Ovary (tissue), 10 donors: Measurements from ENCODE around the gene PTPRU. TPM values are rescaled to one million over a fixed set of nuclear protein-coding genes. Genes with fewer than 3 reads are reported as not detected.

Experiments
- DNase-seq, 5 donors: peaks; one replicate each; pipeline ENCODE4 v3.0.0-alpha.2; 2019 to 2020
- H3K27ac ChIP-seq, 2 donors: fragments of 200-600 bp; one replicate each; pipeline versions ENCODE4 v1.5.1 to v1.8.0; 2019 to 2022
- H3K27me3 ChIP-seq: fragments of 200-600 bp; one replicate; pipeline ENCODE4 v1.8.0; 2022
- H3K36me3 ChIP-seq: fragments of 200-600 bp; sonication (generic); one replicate; pipeline ENCODE4 v1.5.1; 2019
- H3K4me1 ChIP-seq: one replicate; pipeline ENCODE4 v1.8.1; 2013; ENCODE audit warnings: mild to moderate bottlenecking, moderate library complexity; ENCODE audit not compliant: insufficient read depth
- H3K4me3 ChIP-seq: fragments of 200-600 bp; sonication (generic); one replicate; pipeline ENCODE4 v1.5.1; 2017
- H3K9me3 ChIP-seq, 2 donors: fragments of 200-600 bp in 1 of 2; sonication (generic) in 1 of 2; one replicate each; pipeline versions ENCODE4 v1.5.1 to v1.8.1; 2013 to 2019; ENCODE audit warnings: mild to moderate bottlenecking in 1 of 2, moderate library complexity in 1 of 2
- EP300 ChIP-seq: sonication (generic); formaldehyde crosslinking; IDR thresholded peaks from one replicate; pipeline ENCODE4 v1.6.1; 2017; ENCODE audit warnings: antibody characterized with exemption
- POLR2A ChIP-seq: fragments of 450-650 bp; IDR thresholded peaks from one replicate; pipeline ENCODE4 v1.6.1; 2017; ENCODE audit warnings: antibody characterized with exemption, mild to moderate bottlenecking, moderate library complexity
- WGBS, 3 donors: extraction: QIAGEN DNeasy Blood & Tissue Kit in 1 of 3; methylation state at CpG; one replicate each; pipeline versions ENCODE4 v1.1.5 to v1.1.7; 2013 to 2017; 5-methylcytosine and 5-hydroxymethylcytosine counted together
- intact Hi-C, 4 donors: fragments of 100-400 bp; cut with DNase I; formaldehyde crosslinking; loops; one replicate each; pipeline versions ENCODE4 v1.11.0 to v1.15.1; 2022 to 2023
- long read RNA-seq, 3 donors: library from polyadenylated mRNA in 2 of 3; unstranded in 2 of 3; transcript quantifications; one replicate each; pipeline ENCODE4 v2.0.0 and lab custom pipeline, GENCODE V29; 2021 to 2026
- polyA plus RNA-seq, 2 donors: library from polyadenylated mRNA; stranded (reverse); fragments of 200-250 nt in 1 of 2; fragments of 350-450 nt in 1 of 2; fragmentation: Illumina TruSeq in 1 of 2; extraction: RNeasy Lipid Tissue Mini Kit (QIAGEN cat#74804) in 1 of 2; gene quantifications; one replicate each; pipeline ENCODE4 v1.2.3, GENCODE V29; 2013 to 2014
- total RNA-seq, 7 donors: library from RNA; depleted of rRNA in 2 of 7; stranded (reverse); fragments of >200 nt in 2 of 7; fragmentation: NEBNext Ultra II Directional in 3 of 7; extraction: Animal tissue kit (Norgen Biotek cat#: 25700) in 3 of 7; gene quantifications; one replicate each; pipeline versions ENCODE4 v1.1.0 to v1.2.4, GENCODE V29; 2016 to 2023
- TF ChIP-seq, protein P1 (sequence below), 3 donors: fragments of 450-650 bp in 2 of 3; fragments of 200-600 bp in 1 of 3; IDR thresholded peaks; one replicate each; pipeline versions ENCODE4 v1.5.1 to v1.8.0; 2016 to 2022; ENCODE audit warnings: antibody characterized with exemption in 3 of 3, mild to moderate bottlenecking in 1 of 3
- donor health status: DM: no; HTN: no; CAD: no; lungs with moderate emphysema.
- donor health status: DM: no; HTN: no; CAD: no.
- donor health status: Bipolar disorder and iron deficiency.
- donor health status: DM: yes; HTN: yes; CAD: no.
- donor health status: DM: no; HTN: no; CAD: no.
- donor health status: DM: yes; HTN: yes; CAD: no.

Gene PTPRU
- 10 to 100 TPM; 19.5 to 45.2 (median 35.2) TPM for total RNA-seq
- polyA plus RNA-seq: 10 to 100 TPM in 1 of 2 donors, 1 to 10 TPM in 1; 2.9 to 16.2 TPM
- long read RNA-seq, donor 1, partial matches to known transcripts: 56 of 65 reads
- long read RNA-seq, donor 1, other reads (novel, unspliced or antisense): 5 of 65 reads
- long read RNA-seq, donor 2, partial matches to known transcripts: 9 of 10 reads
- long read RNA-seq, donor 2, other reads (novel, unspliced or antisense): 0 of 10 reads
- long read RNA-seq, donor 3, full-length matches to known transcripts: 15 of 97 reads
- long read RNA-seq, donor 3, partial matches to known transcripts: 57 of 97 reads
- long read RNA-seq, donor 3, other reads (novel, unspliced or antisense): 25 of 97 reads

DNA sequence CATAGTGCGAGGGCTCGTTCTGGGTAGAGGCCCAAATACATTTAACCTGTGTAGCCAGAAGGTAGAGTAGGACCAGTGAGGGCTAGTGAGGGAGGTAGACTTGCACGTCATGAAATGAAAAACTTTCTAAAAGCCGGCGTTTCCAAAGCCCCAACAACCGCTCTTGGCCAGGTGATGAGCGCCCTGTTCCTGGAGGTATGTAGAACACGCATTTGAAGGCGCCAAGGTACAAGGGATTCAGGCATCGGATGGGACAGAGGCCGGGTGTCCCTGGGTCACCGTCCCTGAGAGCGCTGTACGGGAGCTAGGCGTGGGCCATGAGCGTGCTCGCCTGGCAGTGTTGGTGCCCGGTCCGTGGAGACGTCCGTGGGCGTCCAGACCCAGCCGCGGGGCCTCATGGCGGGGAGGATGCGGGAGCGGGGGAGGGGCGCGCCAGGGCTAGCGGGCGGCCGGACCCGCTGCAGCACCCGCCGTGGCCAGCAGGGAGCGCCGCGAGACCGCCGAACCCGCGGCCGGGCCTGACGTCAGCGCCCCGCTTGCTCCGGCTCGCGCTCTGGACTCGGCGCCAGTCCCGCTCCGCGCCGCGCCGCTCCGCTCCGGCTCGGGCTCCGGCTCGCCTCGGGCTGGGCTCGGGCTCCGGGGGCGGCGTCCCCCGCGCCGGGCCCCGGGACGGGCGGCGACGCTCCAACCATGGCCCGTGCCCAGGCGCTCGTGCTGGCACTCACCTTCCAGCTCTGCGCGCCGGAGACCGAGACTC lies at the start of gene PTPRU:
Gene PTPRU, plus strand, starts transcription at position 568 of the 757 bp plus-strand sequence. Its CDS starts 123 bp downstream, at position 691.
- Histone ChIP-seq H3K4me3 (peak within 1 kb of the TSS; percentile 58), H3K9me3 (no peaks in the 10 kb centered on the region), H3K4me1 (peaks cover 6% of the 10 kb centered on the region), H3K36me3 (no peaks in the 10 kb centered on the region), H3K27ac (peak within 1 kb of the TSS; percentile 55 to 60), H3K27me3 (no peaks in the 10 kb centered on the region)
- intact Hi-C loops: loop anchor here (2.0 to 10.0 kb wide), 7 partner anchors 849 to 1549 kb away; no protein-coding TSS in a partner anchor
- DNase-seq: peak; percentile 76 to 92 (median 86)
- TF ChIP-seq EP300: no peak
- peak; percentile 53 for TF ChIP-seq POLR2A
- TF ChIP-seq, protein P1, sequence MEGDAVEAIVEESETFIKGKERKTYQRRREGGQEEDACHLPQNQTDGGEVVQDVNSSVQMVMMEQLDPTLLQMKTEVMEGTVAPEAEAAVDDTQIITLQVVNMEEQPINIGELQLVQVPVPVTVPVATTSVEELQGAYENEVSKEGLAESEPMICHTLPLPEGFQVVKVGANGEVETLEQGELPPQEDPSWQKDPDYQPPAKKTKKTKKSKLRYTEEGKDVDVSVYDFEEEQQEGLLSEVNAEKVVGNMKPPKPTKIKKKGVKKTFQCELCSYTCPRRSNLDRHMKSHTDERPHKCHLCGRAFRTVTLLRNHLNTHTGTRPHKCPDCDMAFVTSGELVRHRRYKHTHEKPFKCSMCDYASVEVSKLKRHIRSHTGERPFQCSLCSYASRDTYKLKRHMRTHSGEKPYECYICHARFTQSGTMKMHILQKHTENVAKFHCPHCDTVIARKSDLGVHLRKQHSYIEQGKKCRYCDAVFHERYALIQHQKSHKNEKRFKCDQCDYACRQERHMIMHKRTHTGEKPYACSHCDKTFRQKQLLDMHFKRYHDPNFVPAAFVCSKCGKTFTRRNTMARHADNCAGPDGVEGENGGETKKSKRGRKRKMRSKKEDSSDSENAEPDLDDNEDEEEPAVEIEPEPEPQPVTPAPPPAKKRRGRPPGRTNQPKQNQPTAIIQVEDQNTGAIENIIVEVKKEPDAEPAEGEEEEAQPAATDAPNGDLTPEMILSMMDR (IDR thresholded peaks at IDR 0.05): peak; percentile 30 to 99 (median 98)
- 3 to 6% (median 5%) methylated on average over 36 to 82 of the region's 82 CpGs for WGBS, 3 donors

DNA sequence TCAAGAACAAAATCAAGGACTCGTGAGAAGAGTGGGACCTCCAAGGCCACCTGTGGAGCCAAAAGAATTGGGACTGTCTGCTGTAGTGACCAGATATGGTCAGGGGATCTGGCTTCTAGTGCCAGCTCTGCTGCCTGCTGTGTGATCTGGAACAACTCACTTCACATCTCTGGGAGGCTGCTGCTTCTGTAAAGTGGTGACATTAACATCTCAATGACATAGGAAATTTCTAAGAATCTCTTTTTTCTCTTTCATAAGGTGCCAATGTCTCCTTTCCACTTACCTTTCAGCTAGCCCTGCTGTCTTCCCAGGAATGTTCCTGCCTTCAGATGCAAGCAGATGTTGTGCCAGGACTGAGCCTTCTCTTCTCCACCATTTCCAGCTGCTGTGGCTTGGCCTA lies 49.6 kb upstream of the PTPRU start:
- no peak for DNase-seq
- Histone ChIP-seq H3K27me3 (no peaks in the 10 kb centered on the region), H3K27ac (no peak overlapping the region), H3K4me3 (no peak overlapping the region), H3K36me3 (no peaks in the 10 kb centered on the region), H3K9me3 (no peaks in the 10 kb centered on the region), H3K4me1 (no peaks in the 10 kb centered on the region)
- TF ChIP-seq EP300 (no peak), POLR2A (no peak)
- TF ChIP-seq, protein P1 (IDR thresholded peaks at IDR 0.05): no peak
- WGBS, 3 donors: 75 to 96% (median 82%) methylated on average over 1 of the region's 1 CpG
- intact Hi-C loops: no loop called here

DNA sequence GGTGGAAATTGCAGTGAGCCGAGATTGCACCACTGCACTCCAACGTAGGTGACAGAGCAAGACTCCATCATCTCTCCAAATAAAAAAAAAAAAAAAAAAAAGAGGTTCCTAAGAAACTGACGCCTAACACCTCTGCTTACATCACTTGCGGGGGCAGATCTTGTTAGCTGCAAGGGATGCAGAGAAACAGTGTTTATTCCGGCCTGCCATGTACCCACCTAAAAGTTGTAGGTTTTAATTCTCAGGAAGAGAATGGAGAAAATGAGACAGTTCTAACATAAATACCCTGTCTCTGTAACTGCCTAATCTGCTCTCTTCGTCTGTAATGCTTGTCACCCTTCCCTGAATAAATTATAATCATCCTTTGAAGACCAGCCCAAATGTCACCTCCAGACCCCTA lies 45.6 kb upstream of the PTPRU start:
- Histone ChIP-seq H3K9me3 (no peaks in the 10 kb centered on the region), H3K27ac (no peak overlapping the region), H3K27me3 (no peaks in the 10 kb centered on the region), H3K4me3 (no peak overlapping the region), H3K36me3 (no peaks in the 10 kb centered on the region), H3K4me1 (no peaks in the 10 kb centered on the region)
- TF ChIP-seq EP300: no peak
- no peak for TF ChIP-seq POLR2A
- TF ChIP-seq, protein P1 (IDR thresholded peaks at IDR 0.05): no peak
- 95 to 96% (median 96%) methylated on average over 6 of the region's 6 CpGs for WGBS, 3 donors
- intact Hi-C loops: loop anchor here in 1 of 4 donors (10.0 kb wide), 1 partner anchor 166 kb away; no protein-coding TSS in a partner anchor
- no peak for DNase-seq

DNA sequence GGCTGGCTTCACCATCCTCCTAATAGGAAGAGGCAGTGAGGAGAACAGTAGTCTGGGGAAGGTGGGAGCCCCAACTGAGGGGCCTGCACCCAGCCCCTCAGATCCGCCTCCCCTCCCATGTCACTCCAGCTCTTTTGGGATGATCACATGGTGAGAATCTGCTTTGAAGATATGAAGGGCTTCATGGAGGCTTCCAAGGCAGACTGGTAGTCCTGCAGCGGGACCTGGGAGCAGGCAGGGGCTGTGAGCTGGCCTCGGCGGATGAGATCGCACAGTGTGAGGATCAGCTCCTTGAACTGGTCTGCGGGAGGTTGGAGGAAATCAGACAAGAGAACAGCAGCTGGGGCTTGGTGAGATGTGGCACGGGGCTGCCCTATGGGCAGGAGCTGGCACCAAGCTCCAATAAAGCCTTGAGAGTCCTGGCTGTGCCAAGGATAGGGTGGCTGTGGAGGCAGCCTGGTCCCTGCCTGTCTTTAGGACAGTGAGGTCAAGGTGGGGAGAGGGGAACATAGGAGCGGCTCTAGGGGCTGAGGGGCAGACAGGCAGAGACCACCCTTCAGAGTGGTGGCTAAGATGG lies 42.4 kb upstream of the PTPRU start:
- Histone ChIP-seq H3K4me3 (no peak overlapping the region), H3K36me3 (no peaks in the 10 kb centered on the region), H3K9me3 (no peaks in the 10 kb centered on the region), H3K4me1 (no peaks in the 10 kb centered on the region), H3K27me3 (no peaks in the 10 kb centered on the region), H3K27ac (no peak overlapping the region)
- 92 to 96% (median 94%) methylated on average over 8 of the region's 8 CpGs for WGBS, 3 donors
- intact Hi-C loops: loop anchor here in 1 of 4 donors (10.0 kb wide), 1 partner anchor 169 kb away; no protein-coding TSS in a partner anchor
- peak in 1 of 5 donors; percentile 19 for DNase-seq
- TF ChIP-seq EP300 (no peak), POLR2A (no peak)
- TF ChIP-seq, protein P1 (IDR thresholded peaks at IDR 0.05): no peak
